GM12874 (cell line): ENCODE results near the gene MLEC.

Experiments used
- CTCF ChIP-seq: IDR thresholded peaks from 2 replicates; pipeline ENCODE4 v1.5.1; 2011; ENCODE audit warnings: low read depth, mild to moderate bottlenecking, control low read depth, low read length, moderate library complexity; ENCODE audit not compliant: insufficient read depth

Gene MLEC

GRCh38 chr12:120736404-120737331, 49.7 kb downstream of the MLEC start:
- no peak for TF ChIP-seq CTCF

- TF ChIP-seq CTCF, result no peak
Observed at GRCh38 chr12:120737557-120738251, 50.8 kb downstream of the MLEC start.

GRCh38 chr12:120738252-120739030, 51.5 kb downstream of the MLEC start:
- no peak for TF ChIP-seq CTCF

- no peak for TF ChIP-seq CTCF
Observed at GRCh38 chr12:120739031-120739762, 52.2 kb downstream of the MLEC start.

GRCh38 chr12:120739821-120740613, 53.1 kb downstream of the MLEC start:
- no peak for TF ChIP-seq CTCF

GRCh38 chr12:120740871-120741270, 53.9 kb downstream of the MLEC start:
- TF ChIP-seq CTCF, result no peak
